ENCODE measurements around the gene HTR3B. TPM values are rescaled to one million over a fixed set of nuclear protein-coding genes. Genes with fewer than 3 reads are reported as not detected.

HTR3B gene
- total RNA-seq, 1 donor from 2014 or later: not detected

DNA sequence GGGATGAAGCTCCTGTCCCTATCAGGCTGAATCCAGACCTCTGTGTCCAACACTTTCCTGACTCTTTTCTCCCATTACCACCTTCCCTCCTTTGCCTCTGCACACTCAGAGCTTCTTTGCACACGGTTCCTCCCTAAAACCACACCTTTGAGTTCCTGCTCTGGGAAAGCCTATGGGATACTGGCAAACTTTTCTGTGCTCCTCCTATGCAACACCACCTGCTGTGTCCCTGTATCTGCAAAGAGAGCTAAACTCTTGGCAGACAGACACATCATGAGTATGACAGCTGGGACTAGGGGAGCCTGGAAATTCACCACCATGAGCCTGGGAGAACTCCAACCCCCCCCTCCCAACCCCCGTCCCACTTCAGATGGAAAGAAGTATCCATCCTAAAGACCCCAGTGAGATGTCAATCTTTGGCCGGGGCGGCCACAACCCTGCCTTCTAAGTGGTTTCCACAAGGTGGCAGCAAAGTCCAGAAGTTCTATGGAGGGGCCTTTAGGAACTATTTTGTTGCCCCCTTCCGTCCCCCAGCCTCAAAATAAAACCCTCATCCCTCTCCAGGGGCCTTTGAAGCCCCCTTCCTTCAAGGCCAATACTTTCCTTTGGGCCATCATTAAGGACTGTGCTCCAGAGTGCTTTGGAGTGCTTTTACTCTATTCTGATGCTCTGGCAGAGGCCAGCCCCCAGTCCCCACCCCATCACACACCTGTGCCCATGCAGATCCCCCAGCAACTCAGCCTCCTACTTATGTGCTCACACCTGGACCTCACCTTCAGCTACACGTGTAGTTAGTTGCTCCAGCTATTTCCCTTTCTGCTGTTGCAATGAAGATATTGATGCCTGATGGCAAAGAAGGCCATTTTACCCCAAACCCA is 89.7 kb downstream of the HTR3B start:
- Mint-ChIP-seq H3K36me3 (ENCODE audit: low read depth) (no peaks in the 10 kb centered on the region), H3K4me1 (ENCODE audit: low read depth) (no peaks in the 10 kb centered on the region), H3K4me3 (ENCODE audit: unreplicated experiment) (no peak overlapping the region), H3K27ac (ENCODE audit: unreplicated experiment) (no peak overlapping the region), H3K27me3 (ENCODE audit: low read depth) (peaks cover 60% of the 10 kb centered on the region), H3K9me3 (ENCODE audit: low read depth) (no peaks in the 10 kb centered on the region)
- TF ChIP-seq, protein P1, sequence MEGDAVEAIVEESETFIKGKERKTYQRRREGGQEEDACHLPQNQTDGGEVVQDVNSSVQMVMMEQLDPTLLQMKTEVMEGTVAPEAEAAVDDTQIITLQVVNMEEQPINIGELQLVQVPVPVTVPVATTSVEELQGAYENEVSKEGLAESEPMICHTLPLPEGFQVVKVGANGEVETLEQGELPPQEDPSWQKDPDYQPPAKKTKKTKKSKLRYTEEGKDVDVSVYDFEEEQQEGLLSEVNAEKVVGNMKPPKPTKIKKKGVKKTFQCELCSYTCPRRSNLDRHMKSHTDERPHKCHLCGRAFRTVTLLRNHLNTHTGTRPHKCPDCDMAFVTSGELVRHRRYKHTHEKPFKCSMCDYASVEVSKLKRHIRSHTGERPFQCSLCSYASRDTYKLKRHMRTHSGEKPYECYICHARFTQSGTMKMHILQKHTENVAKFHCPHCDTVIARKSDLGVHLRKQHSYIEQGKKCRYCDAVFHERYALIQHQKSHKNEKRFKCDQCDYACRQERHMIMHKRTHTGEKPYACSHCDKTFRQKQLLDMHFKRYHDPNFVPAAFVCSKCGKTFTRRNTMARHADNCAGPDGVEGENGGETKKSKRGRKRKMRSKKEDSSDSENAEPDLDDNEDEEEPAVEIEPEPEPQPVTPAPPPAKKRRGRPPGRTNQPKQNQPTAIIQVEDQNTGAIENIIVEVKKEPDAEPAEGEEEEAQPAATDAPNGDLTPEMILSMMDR (IDR thresholded peaks at IDR 0.05): peak; percentile 93
- DNase-seq (ENCODE audit: low spot score): no peak

Other genes starting within 250 kb of the HTR3B start
- gene TMPRSS5, start 198.5 kb upstream of the HTR3B start, total RNA-seq: 0.33 to 0.92 TPM (median 0.37 TPM) in 3 replicates
- gene ZW10, start 131.1 kb upstream of the HTR3B start, total RNA-seq: 11.7 to 17.1 TPM (median 11.9 TPM) in 3 replicates
- not detected in 3 replicates for gene CLDN25, start 125.0 kb upstream of the HTR3B start, total RNA-seq
- 27.0 to 34.1 TPM (median 33.3 TPM) in 3 replicates for gene USP28, start 29.2 kb upstream of the HTR3B start, total RNA-seq
- gene HTR3A, start 70.3 kb downstream of the HTR3B start, total RNA-seq: not detected in 3 replicates
- 18.5 to 22.0 TPM (median 21.9 TPM) in 3 replicates for gene ZBTB16, start 154.9 kb downstream of the HTR3B start, total RNA-seq